HFFc6 (cell line): Measurements from ENCODE around the gene SVIL. TPM values are rescaled to one million over a fixed set of nuclear protein-coding genes. Genes with fewer than 3 reads are reported as not detected.
"Not testable (repeated sequence)": the region's sequence is repeated elsewhere in the genome, so short reads cannot be mapped to it uniquely, and the experiment has no call there.

ENCODE experiments used
- DNase-seq: peaks from one replicate; pipeline ENCODE4 v3.0.0-alpha.2; 2018
- H3K27ac Mint-ChIP-seq: 2 replicates; pipeline ENCODE4 v1.8.0; 2020; ENCODE audit warnings: mild to moderate bottlenecking, mixed read lengths
- H3K27me3 Mint-ChIP-seq: 2 replicates; pipeline ENCODE4 v1.8.0; 2021; ENCODE audit warnings: mild to moderate bottlenecking, moderate library complexity, mixed read lengths; ENCODE audit not compliant: insufficient read depth
- H3K36me3 Mint-ChIP-seq: 2 replicates; pipeline ENCODE4 v1.8.0; 2021; ENCODE audit warnings: low read depth, mixed read lengths
- H3K4me1 Mint-ChIP-seq: 2 replicates; pipeline ENCODE4 v1.8.0; 2020; ENCODE audit warnings: low read depth, mixed read lengths
- H3K4me3 Mint-ChIP-seq: 2 replicates; pipeline ENCODE4 v1.8.0; 2020; ENCODE audit warnings: mild to moderate bottlenecking, moderate library complexity, mixed read lengths
- H3K9me3 Mint-ChIP-seq: 2 replicates; pipeline ENCODE4 v1.8.0; 2020; ENCODE audit warnings: mild to moderate bottlenecking, mixed read lengths
- total RNA-seq, 6 experiments: library from RNA; stranded (reverse); fragmentation: NEBNext Ultra II Directional; extraction: Animal tissue kit (Norgen Biotek cat#: 25700); gene quantifications; 2 replicates in 1 of 6; 3 replicates in 5 of 6; pipeline ENCODE4 v1.2.3, GENCODE V29; 2021
- TF ChIP-seq, protein P1 (sequence below): fragments of 200-600 bp; sonication (generic); IDR thresholded peaks from 2 replicates; pipeline ENCODE4 v1.5.0; 2021; ENCODE audit warnings: antibody characterized with exemption, mild to moderate bottlenecking

Gene SVIL
- total RNA-seq, 6 experiments from 2014 or later = 0.22 to 0.89 (median 0.48) TPM

- Mint-ChIP-seq H3K4me3 (peak overlapping the region; percentile 77; the same call in 1 of the 2 replicates), H3K9me3 (no peaks in the 10 kb centered on the region), H3K36me3 (no peaks in the 10 kb centered on the region), H3K27me3 (peaks cover 21% of the 10 kb centered on the region), H3K27ac (no peak overlapping the region), H3K4me1 (peaks cover 7% of the 10 kb centered on the region; the same call in 1 of the 2 replicates)
- DNase-seq = no peak
- TF ChIP-seq, protein P1, sequence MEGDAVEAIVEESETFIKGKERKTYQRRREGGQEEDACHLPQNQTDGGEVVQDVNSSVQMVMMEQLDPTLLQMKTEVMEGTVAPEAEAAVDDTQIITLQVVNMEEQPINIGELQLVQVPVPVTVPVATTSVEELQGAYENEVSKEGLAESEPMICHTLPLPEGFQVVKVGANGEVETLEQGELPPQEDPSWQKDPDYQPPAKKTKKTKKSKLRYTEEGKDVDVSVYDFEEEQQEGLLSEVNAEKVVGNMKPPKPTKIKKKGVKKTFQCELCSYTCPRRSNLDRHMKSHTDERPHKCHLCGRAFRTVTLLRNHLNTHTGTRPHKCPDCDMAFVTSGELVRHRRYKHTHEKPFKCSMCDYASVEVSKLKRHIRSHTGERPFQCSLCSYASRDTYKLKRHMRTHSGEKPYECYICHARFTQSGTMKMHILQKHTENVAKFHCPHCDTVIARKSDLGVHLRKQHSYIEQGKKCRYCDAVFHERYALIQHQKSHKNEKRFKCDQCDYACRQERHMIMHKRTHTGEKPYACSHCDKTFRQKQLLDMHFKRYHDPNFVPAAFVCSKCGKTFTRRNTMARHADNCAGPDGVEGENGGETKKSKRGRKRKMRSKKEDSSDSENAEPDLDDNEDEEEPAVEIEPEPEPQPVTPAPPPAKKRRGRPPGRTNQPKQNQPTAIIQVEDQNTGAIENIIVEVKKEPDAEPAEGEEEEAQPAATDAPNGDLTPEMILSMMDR = no peak
Measured at GRCh38 chr10:29522918-29523317, 111.9 kb downstream of the SVIL start.

GRCh38 chr10:29522061-29522855 lies 112.5 kb downstream of the SVIL start:
- Mint-ChIP-seq H3K27ac (no peak overlapping the region), H3K27me3 (peaks cover 21% of the 10 kb centered on the region), H3K9me3 (no peaks in the 10 kb centered on the region), H3K4me1 (peaks cover 7% of the 10 kb centered on the region; the same call in 1 of the 2 replicates), H3K4me3 (peak overlapping the region; percentile 77; the same call in 1 of the 2 replicates), H3K36me3 (no peaks in the 10 kb centered on the region)
- TF ChIP-seq, protein P1 = no peak
- DNase-seq = no peak

DNA sequence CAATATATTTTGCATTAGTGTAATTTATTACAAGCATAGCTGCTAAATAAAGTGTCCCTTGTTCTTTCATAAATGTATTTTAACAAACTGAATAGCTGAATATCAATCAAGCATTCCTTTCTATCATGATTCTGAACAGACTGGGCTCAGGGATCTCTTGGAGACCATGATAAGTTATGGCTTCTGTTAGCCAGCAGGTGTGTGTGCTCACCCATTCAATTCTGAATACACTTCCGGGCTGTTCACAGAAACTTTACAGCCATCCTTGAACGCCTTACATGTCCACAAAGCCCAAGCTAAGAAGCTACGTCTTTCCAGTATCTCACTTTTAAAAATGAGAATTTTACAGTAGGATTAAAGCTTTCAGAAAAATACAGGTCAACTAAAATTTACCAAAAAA lies 115.1 kb downstream of the SVIL start:
- H3K27ac Mint-ChIP-seq = no peak overlapping the region
- H3K36me3 Mint-ChIP-seq = no peaks in the 10 kb centered on the region
- DNase-seq = no peak
- H3K27me3 Mint-ChIP-seq = peaks cover 30% of the 10 kb centered on the region
- TF ChIP-seq, protein P1 = no peak
- peaks cover 15% of the 10 kb centered on the region for H3K4me1 Mint-ChIP-seq
- H3K9me3 Mint-ChIP-seq = no peaks in the 10 kb centered on the region
- H3K4me3 Mint-ChIP-seq = no peak overlapping the region

DNA sequence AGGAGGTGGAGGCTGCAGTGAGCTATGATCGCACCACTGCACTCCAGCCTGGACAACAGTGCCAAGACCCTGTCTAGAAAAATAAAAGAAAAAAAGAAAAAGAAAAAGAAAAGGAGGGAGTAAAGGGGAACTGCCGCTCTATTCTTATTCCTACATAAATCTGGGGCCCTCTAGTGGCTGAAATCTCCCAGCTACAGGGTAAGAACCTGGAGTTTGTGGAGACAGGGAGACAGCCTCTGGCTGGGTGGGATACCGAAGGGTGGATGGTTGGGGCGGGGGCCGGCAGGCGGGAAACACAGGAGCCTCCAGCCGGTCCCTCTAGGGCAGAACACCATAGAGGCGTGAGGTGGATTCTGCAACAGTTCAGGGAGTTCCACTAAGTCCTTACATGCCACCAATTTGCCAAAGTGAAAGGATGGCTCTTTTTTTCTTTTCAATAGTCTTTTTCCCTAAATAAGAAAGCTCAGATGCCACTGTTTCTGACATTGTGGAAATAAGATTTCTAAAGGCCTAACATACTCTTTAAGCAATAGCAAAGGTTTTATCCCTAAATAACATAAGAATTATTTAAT lies 117.3 kb downstream of the SVIL start:
- Mint-ChIP-seq H3K27me3 (peaks cover 28% of the 10 kb centered on the region), H3K9me3 (no peaks in the 10 kb centered on the region), H3K4me3 (peak overlapping the region; percentile 37; the same call in 1 of the 2 replicates), H3K36me3 (no peaks in the 10 kb centered on the region), H3K4me1 (peaks cover 19% of the 10 kb centered on the region), H3K27ac (no peak overlapping the region)
- peak; percentile 43 for DNase-seq
- TF ChIP-seq, protein P1 = peak; percentile 86

- DNase-seq = not testable (repeated sequence)
Measured at GRCh38 chr10:29516309-29516932, 118.3 kb downstream of the SVIL start.

DNA sequence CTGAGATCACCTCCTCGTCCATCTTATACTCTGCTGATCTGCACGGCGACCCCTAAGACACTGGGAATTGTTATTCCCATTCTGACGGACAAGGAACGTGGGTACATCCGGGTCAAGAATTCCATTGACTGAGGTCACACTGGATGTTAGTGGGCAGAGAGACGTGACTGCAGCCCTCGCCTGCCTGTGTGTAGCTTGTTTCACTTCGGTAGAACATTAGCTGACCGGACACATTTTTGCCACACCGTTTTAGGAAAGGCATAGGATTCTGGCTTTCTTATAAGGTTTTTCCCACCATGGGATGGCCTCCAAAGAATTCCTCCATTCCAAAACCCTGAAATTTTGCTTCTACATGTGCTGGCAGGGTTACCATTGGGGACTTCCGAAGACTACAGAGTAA lies 118.9 kb downstream of the SVIL start:
- H3K9me3 Mint-ChIP-seq, H3K36me3 Mint-ChIP-seq, DNase-seq, H3K4me3 Mint-ChIP-seq, H3K27ac Mint-ChIP-seq: not testable (repeated sequence)
- Mint-ChIP-seq H3K27me3 (peaks cover 24% of the 10 kb centered on the region), H3K4me1 (peaks cover 26% of the 10 kb centered on the region)

More at GRCh38 chr10:29516309-29516932, 118.3 kb downstream of the SVIL start:
- H3K36me3 Mint-ChIP-seq, H3K27ac Mint-ChIP-seq, H3K9me3 Mint-ChIP-seq, H3K4me3 Mint-ChIP-seq: not testable (repeated sequence)
- H3K27me3 Mint-ChIP-seq = peaks cover 27% of the 10 kb centered on the region
- peaks cover 25% of the 10 kb centered on the region for H3K4me1 Mint-ChIP-seq

DNA sequence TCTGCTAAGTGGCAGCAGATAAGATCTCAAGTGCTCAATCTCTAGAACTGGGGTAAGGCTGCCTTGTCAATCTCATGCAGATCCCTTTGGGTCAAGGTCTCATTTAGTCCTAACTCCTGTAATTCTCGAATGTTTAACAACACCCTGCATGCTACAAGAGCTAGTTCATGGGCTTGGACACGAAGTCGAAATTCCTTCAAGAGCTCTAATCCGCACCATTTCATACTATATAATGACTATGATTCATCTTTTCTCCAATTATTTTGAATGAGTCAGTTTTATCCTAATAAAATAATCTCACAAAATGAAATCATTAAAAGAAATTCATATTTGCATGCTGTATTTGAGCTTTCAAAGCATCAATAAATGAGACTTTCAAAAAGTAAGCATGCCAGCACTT lies 119.7 kb downstream of the SVIL start:
- not testable (repeated sequence) for H3K36me3 Mint-ChIP-seq, H3K4me3 Mint-ChIP-seq, DNase-seq, H3K9me3 Mint-ChIP-seq, H3K27ac Mint-ChIP-seq
- H3K4me1 Mint-ChIP-seq = peaks cover 26% of the 10 kb centered on the region
- H3K27me3 Mint-ChIP-seq = peaks cover 24% of the 10 kb centered on the region
